ENCODE results near the gene PLCB1. TPM values are rescaled to one million over a fixed set of nuclear protein-coding genes. Genes with fewer than 3 reads are reported as not detected.

PLCB1 gene
- polyA plus RNA-seq, 1 experiment = 16.4 TPM

- H3K27me3 ChIP-seq (ENCODE audit: control insufficient read depth, insufficient read depth, low read length) = no peaks in the 10 kb centered on the region
- CTCF ChIA-PET = no interaction called here
- no peak for TF ChIP-seq CTCF (IDR thresholded peaks at IDR 0.05; ENCODE audit: low read depth, low read length)
- POLR2A ChIA-PET = no interaction called here
- no peak overlapping the region for H3K4me3 ChIP-seq (ENCODE audit: low read depth, low read length)
- H3K9me3 ChIP-seq (ENCODE audit: control insufficient read depth, insufficient read depth, low read length) = no peaks in the 10 kb centered on the region
- DNase-seq (ENCODE audit: low read depth, low spot score) = no peak
- H3K27ac ChIP-seq (ENCODE audit: low read depth, low read length) = no peak overlapping the region
Observed at GRCh38 chr20:8228315-8228714, 96.2 kb downstream of the PLCB1 start.

DNA sequence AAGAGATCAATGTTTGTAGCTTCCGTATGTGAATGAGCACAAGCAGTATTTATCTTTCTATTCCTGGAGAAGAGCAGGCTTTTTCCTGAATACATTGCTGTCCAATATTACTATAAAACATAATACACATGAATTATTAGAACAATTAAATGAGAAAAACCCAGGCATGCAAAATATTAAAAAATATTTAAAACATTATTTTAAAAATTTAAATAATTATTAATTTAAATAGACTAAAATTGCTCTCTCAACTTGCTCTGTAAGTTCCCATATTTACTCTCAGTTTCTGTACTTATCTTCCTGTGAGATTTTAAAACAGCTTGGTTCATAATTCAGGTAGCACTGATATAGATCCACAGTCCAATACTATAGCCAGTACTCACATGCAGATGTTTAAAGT, 97.0 kb downstream of the PLCB1 start:
- Histone ChIP-seq H3K27me3 (ENCODE audit: control insufficient read depth, insufficient read depth, low read length) (no peaks in the 10 kb centered on the region), H3K4me3 (ENCODE audit: low read depth, low read length) (no peak overlapping the region), H3K9me3 (ENCODE audit: control insufficient read depth, insufficient read depth, low read length) (no peaks in the 10 kb centered on the region), H3K27ac (ENCODE audit: low read depth, low read length) (no peak overlapping the region)
- DNase-seq (ENCODE audit: low read depth, low spot score) = no peak
- CTCF ChIA-PET = no interaction called here
- no peak for TF ChIP-seq CTCF (IDR thresholded peaks at IDR 0.05; ENCODE audit: low read depth, low read length)
- POLR2A ChIA-PET = no interaction called here

- no peak for TF ChIP-seq CTCF (IDR thresholded peaks at IDR 0.05; ENCODE audit: low read depth, low read length)
- no peak for DNase-seq (ENCODE audit: low read depth, low spot score)
- ChIA-PET CTCF (no interaction called here), POLR2A (no interaction called here)
- no peak overlapping the region for H3K4me3 ChIP-seq (ENCODE audit: low read depth, low read length)
- no peaks in the 10 kb centered on the region for H3K27me3 ChIP-seq (ENCODE audit: control insufficient read depth, insufficient read depth, low read length)
- H3K27ac ChIP-seq (ENCODE audit: low read depth, low read length) = no peak overlapping the region
- H3K9me3 ChIP-seq (ENCODE audit: control insufficient read depth, insufficient read depth, low read length) = no peaks in the 10 kb centered on the region
Observed at GRCh38 chr20:8231038-8231437, 99.0 kb downstream of the PLCB1 start.

- ChIA-PET CTCF (interaction anchor here (0.7 to 1.1 kb wide), 2 partner anchors 489 to 496 kb away, joined by 3 to 4 read pairs; no protein-coding TSS in a partner anchor), POLR2A (no interaction called here)
- Histone ChIP-seq H3K27ac (ENCODE audit: low read depth, low read length) (no peak overlapping the region), H3K9me3 (ENCODE audit: control insufficient read depth, insufficient read depth, low read length) (no peaks in the 10 kb centered on the region), H3K27me3 (ENCODE audit: control insufficient read depth, insufficient read depth, low read length) (no peaks in the 10 kb centered on the region), H3K4me3 (ENCODE audit: low read depth, low read length) (no peak overlapping the region)
- no peak for DNase-seq (ENCODE audit: low read depth, low spot score)
- no peak for TF ChIP-seq CTCF (IDR thresholded peaks at IDR 0.05; ENCODE audit: low read depth, low read length)
Observed at GRCh38 chr20:8232332-8232731, 100.3 kb downstream of the PLCB1 start.

DNA sequence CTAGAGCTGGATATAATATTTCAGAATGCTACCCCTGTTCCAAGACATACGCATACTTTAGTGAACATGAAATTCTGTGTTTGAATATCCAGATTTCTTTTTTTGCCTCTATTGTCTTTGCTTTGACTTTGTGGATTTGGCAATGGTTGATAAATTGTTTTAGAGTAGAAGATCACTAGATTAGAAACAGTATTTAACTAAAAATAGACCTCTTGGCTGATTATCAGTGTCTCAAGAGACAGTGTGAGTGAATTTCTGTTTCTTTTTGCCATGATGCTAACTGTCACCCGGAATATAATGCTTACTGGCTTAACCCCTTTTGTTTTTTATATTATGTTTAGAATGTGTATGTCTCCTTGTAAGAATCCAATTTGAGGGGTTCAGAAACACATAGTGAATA, 102.5 kb downstream of the PLCB1 start:
- no peak for DNase-seq (ENCODE audit: low read depth, low spot score)
- H3K4me3 ChIP-seq (ENCODE audit: low read depth, low read length) = no peak overlapping the region
- CTCF ChIA-PET = no interaction called here
- no peak for TF ChIP-seq CTCF (IDR thresholded peaks at IDR 0.05; ENCODE audit: low read depth, low read length)
- no peak overlapping the region for H3K27ac ChIP-seq (ENCODE audit: low read depth, low read length)
- H3K9me3 ChIP-seq (ENCODE audit: control insufficient read depth, insufficient read depth, low read length) = no peaks in the 10 kb centered on the region
- H3K27me3 ChIP-seq (ENCODE audit: control insufficient read depth, insufficient read depth, low read length) = no peaks in the 10 kb centered on the region
- POLR2A ChIA-PET = no interaction called here

All from AG04450 (cell line).